Activated B cell treated with CpG ODN at 0.5 μM for 24 hours (primary cell): Measurements from ENCODE around the gene GPR101. TPM values are rescaled to one million over a fixed set of nuclear protein-coding genes. Genes with fewer than 3 reads are reported as not detected.

ENCODE experiments used
- ATAC-seq: fragments of 200-7000 bp; cut with Tn5 transposase; one replicate; pipeline ENCODE4 v1.10.0; 2021; ENCODE audit warnings: low read depth, mild to moderate bottlenecking, moderate library complexity
- CTCF ChIA-PET: fragments of 350-600 bp; sonication (Branson Sonifier 250); formaldehyde crosslinking; loops from one replicate; lab custom pipeline; 2021; ENCODE audit warnings: antibody characterized with exemption; lab: Charles Lee
- POLR2A ChIA-PET: fragments of 350-600 bp; sonication (Branson Sonifier 250); formaldehyde crosslinking; loops from one replicate; lab custom pipeline; 2021; ENCODE audit warnings: antibody characterized with exemption; lab: Charles Lee
- DNase-seq: peaks from one replicate; pipeline ENCODE4 v3.0.0; 2022
- H3K27ac Mint-ChIP-seq: one replicate; pipeline ENCODE4 v1.8.0; 2020; ENCODE audit warnings: mixed read lengths
- H3K27me3 Mint-ChIP-seq: one replicate; pipeline ENCODE4 v1.8.0; 2021; ENCODE audit warnings: mixed read lengths
- H3K36me3 Mint-ChIP-seq: one replicate; pipeline ENCODE4 v1.8.0; 2021; ENCODE audit warnings: low read depth, mixed read lengths
- H3K4me1 Mint-ChIP-seq: one replicate; pipeline ENCODE4 v1.8.0; 2021; ENCODE audit warnings: mixed read lengths
- H3K4me3 Mint-ChIP-seq: one replicate; pipeline ENCODE4 v1.8.0; 2020; ENCODE audit warnings: mild to moderate bottlenecking, mixed read lengths
- H3K9me3 Mint-ChIP-seq: one replicate; pipeline ENCODE4 v1.8.0; 2020; ENCODE audit warnings: mixed read lengths
- intact Hi-C: fragments of 100-400 bp; cut with micrococcal nuclease; formaldehyde crosslinking; loops from one replicate; pipeline ENCODE4 v1.15.1; 2024
- total RNA-seq: library from RNA; stranded (reverse); gene quantifications from 2 replicates; pipeline ENCODE4 v1.2.3, GENCODE V29; 2022
- TF ChIP-seq, protein P1 (sequence below): fragments of 200-600 bp; IDR thresholded peaks from one replicate; pipeline ENCODE4 v1.8.0; 2022; ENCODE audit warnings: antibody characterized with exemption, mild to moderate bottlenecking

The GPR101 gene
- total RNA-seq, 1 donor from 2014 or later, result not detected

GRCh38 chrX:137051978-137052642 is 18.3 kb upstream of the GPR101 start:
- ChIA-PET CTCF (interaction anchor here (1.0 to 1.5 kb wide), 5 partner anchors 10 to 1024 kb away, joined by 4 to 5 read pairs (median 4); no protein-coding TSS in a partner anchor), POLR2A (no interaction called here)
- H3K27ac Mint-ChIP-seq, result no peak overlapping the region
- ATAC-seq (peak; percentile 98), DNase-seq (peak; percentile 68)
- H3K9me3 Mint-ChIP-seq, result no peaks in the 10 kb centered on the region
- no peaks in the 10 kb centered on the region for H3K36me3 Mint-ChIP-seq
- TF ChIP-seq, protein P1, sequence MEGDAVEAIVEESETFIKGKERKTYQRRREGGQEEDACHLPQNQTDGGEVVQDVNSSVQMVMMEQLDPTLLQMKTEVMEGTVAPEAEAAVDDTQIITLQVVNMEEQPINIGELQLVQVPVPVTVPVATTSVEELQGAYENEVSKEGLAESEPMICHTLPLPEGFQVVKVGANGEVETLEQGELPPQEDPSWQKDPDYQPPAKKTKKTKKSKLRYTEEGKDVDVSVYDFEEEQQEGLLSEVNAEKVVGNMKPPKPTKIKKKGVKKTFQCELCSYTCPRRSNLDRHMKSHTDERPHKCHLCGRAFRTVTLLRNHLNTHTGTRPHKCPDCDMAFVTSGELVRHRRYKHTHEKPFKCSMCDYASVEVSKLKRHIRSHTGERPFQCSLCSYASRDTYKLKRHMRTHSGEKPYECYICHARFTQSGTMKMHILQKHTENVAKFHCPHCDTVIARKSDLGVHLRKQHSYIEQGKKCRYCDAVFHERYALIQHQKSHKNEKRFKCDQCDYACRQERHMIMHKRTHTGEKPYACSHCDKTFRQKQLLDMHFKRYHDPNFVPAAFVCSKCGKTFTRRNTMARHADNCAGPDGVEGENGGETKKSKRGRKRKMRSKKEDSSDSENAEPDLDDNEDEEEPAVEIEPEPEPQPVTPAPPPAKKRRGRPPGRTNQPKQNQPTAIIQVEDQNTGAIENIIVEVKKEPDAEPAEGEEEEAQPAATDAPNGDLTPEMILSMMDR, result no peak
- intact Hi-C loops, result loop anchor here (1.0 kb wide), 4 partner anchors 20 to 444 kb away; no protein-coding TSS in a partner anchor
- peak overlapping the region; percentile 87 for H3K4me3 Mint-ChIP-seq
- peaks cover 16% of the 10 kb centered on the region for H3K27me3 Mint-ChIP-seq
- peaks cover 11% of the 10 kb centered on the region for H3K4me1 Mint-ChIP-seq

DNA sequence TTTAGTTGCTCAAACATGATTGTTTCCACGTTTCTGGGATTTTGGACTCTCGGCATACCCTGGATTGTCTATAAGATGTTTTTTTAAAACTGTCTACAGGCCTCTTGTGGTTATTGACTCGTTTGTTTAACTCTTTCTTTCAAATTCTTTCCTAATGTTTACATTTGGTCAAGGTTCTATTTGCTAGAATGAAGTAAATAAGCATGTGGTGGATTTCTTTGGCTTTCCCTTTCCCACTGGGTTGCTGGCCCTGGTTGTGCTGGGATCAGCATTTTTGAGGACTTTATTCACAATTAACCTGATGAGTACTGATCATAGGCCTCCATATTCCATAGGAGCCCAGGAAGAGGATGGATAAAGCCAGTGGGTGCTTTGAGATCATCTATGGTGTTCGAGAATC is 11.1 kb upstream of the GPR101 start:
- H3K27ac Mint-ChIP-seq, result no peak overlapping the region
- TF ChIP-seq, protein P1, result no peak
- no peaks in the 10 kb centered on the region for H3K4me1 Mint-ChIP-seq
- H3K27me3 Mint-ChIP-seq, result peaks cover 11% of the 10 kb centered on the region
- no peaks in the 10 kb centered on the region for H3K9me3 Mint-ChIP-seq
- DNase-seq (no peak), ATAC-seq (no peak)
- intact Hi-C loops, result no loop called here
- ChIA-PET CTCF (no interaction called here), POLR2A (no interaction called here)
- no peak overlapping the region for H3K4me3 Mint-ChIP-seq
- no peaks in the 10 kb centered on the region for H3K36me3 Mint-ChIP-seq

- Mint-ChIP-seq H3K4me1 (no peaks in the 10 kb centered on the region), H3K36me3 (no peaks in the 10 kb centered on the region), H3K9me3 (no peaks in the 10 kb centered on the region), H3K27me3 (peaks cover 11% of the 10 kb centered on the region), H3K27ac (no peak overlapping the region), H3K4me3 (no peak overlapping the region)
- ATAC-seq, result no peak
- no peak for DNase-seq
- intact Hi-C loops, result no loop called here
- TF ChIP-seq, protein P1, result no peak
- ChIA-PET CTCF (no interaction called here), POLR2A (no interaction called here)
Measured at GRCh38 chrX:137043736-137044135, 9.9 kb upstream of the GPR101 start.

DNA sequence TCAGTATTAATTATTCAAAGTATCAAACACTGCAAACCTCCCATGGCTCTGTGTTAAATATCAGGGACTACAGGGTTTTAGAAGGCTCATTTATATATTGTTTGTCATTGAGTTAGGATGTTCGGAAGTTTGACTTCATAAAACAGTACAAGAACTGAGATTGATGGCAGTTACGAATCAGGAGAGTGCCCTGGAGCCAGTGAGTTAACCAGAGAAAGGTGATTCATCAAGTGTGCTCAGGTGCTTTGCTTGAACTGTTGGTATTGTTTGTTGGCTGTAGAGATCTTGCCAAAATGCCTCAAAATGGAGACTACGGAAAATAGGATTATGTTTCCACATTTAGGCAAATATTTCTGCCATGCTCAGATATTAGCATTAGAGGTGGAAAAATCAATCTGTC is 7.5 kb upstream of the GPR101 start:
- ChIA-PET POLR2A (no interaction called here), CTCF (no interaction called here)
- Mint-ChIP-seq H3K4me3 (no peak overlapping the region), H3K27me3 (no peaks in the 10 kb centered on the region), H3K4me1 (no peaks in the 10 kb centered on the region), H3K9me3 (no peaks in the 10 kb centered on the region), H3K36me3 (no peaks in the 10 kb centered on the region), H3K27ac (no peak overlapping the region)
- ATAC-seq (no peak), DNase-seq (no peak)
- intact Hi-C loops, result no loop called here
- TF ChIP-seq, protein P1, result no peak

- no peaks in the 10 kb centered on the region for H3K36me3 Mint-ChIP-seq
- no peak overlapping the region for H3K27ac Mint-ChIP-seq
- TF ChIP-seq, protein P1, result no peak
- intact Hi-C loops, result no loop called here
- DNase-seq, result no peak
- ChIA-PET CTCF (no interaction called here), POLR2A (no interaction called here)
- no peak overlapping the region for H3K4me3 Mint-ChIP-seq
- H3K4me1 Mint-ChIP-seq, result no peaks in the 10 kb centered on the region
- no peak for ATAC-seq
- peaks cover 7% of the 10 kb centered on the region for H3K27me3 Mint-ChIP-seq
- H3K9me3 Mint-ChIP-seq, result no peaks in the 10 kb centered on the region
Measured at GRCh38 chrX:137040113-137040794, 6.5 kb upstream of the GPR101 start.
